ELR (cell line): ENCODE data around the gene HMOX1.
A peak's percentile ranks its signal among the peaks of the same experiment; 100 is the strongest.
"Not testable (repeated sequence)": the region's sequence is repeated elsewhere in the genome, so short reads cannot be mapped to it uniquely, and the experiment has no call there.

Source experiments
- DNase-seq: peaks from one replicate; pipeline ENCODE4 v3.0.0-alpha.2; 2015; ENCODE audit warnings: low read depth

The HMOX1 gene

DNA sequence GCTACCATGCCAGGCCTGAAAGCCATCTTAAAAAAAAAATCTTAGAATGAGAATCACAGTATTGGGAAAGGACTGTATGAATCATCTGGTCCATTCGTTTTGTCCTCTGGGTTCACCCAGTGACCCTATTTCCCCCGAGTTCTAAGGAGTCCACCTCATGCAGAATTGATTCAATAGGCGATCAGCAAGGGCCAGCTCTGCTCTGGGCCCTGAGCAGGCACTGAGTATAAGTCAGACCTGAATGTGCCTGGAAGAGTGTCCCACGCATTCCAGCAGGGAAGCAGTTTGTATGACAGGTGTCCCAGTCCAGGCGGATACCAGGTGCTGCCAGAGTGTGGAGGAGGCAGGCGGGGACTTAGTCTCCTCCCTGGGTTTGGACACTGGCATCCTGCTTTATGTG, 883 bp upstream of the HMOX1 start:
- DNase-seq = peak; percentile 64

- DNase-seq = no peak
Measured at GRCh38 chr22:35381424-35382009, 621 bp downstream of the HMOX1 start.

GRCh38 chr22:35383679-35384071, 2.8 kb downstream of the HMOX1 start:
- DNase-seq = no peak

DNA sequence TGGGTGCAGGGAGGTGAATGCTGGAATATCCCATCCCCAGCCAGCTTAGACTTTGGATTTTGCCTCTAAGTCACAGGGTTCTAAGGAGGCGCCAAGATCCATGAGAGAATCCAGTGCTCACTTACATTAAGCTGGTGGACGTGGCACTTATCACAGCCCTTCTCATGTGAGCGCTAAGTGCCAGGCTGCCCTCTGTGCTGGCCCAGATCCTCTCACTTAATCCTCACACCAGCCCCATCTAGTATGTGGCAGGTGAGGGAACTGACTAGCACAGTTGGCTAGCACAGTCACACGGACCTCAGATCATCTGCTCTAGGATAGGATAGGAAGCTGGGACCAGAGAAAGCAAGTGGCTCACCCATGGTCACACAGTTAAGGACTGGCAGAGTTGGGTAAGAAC, 3.6 kb downstream of the HMOX1 start:
- no peak for DNase-seq

DNA sequence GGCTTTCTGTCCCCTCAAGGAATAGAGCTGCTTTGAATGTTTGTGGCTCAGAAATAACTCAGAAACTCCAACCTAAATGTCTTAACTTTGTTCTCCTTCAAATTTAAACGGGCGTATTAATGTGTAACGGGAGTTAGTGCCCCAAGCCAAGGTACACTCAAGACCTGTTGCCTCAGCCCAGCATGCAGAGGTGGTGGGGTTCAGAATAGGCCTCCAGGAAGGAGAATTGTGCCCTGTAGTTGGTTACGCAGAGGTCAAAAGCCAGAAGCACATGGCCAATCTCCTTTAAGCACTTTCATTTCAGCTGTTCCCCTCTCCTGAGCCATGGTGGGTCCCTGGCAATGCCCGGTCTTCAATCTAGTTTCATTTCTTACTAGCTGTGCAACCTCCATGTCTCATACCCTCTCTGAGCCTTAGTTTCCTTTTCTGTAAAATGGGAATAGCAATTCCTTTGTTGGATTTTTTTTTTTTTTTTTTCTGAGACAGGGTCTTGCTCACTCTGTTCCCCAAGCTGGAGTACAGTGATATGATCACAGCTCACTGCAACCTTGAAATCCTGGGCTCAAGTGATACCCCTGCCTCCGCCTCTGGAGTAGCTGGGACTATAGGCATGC, 4.2 kb downstream of the HMOX1 start:
- DNase-seq = no peak

GRCh38 chr22:35386670-35387288, 5.9 kb downstream of the HMOX1 start:
- DNase-seq = no peak

GRCh38 chr22:35390933-35391332, 10.0 kb downstream of the HMOX1 start:
- DNase-seq = no peak

- no peak for DNase-seq
Measured at GRCh38 chr22:35392357-35392756, 11.5 kb downstream of the HMOX1 start.

DNA sequence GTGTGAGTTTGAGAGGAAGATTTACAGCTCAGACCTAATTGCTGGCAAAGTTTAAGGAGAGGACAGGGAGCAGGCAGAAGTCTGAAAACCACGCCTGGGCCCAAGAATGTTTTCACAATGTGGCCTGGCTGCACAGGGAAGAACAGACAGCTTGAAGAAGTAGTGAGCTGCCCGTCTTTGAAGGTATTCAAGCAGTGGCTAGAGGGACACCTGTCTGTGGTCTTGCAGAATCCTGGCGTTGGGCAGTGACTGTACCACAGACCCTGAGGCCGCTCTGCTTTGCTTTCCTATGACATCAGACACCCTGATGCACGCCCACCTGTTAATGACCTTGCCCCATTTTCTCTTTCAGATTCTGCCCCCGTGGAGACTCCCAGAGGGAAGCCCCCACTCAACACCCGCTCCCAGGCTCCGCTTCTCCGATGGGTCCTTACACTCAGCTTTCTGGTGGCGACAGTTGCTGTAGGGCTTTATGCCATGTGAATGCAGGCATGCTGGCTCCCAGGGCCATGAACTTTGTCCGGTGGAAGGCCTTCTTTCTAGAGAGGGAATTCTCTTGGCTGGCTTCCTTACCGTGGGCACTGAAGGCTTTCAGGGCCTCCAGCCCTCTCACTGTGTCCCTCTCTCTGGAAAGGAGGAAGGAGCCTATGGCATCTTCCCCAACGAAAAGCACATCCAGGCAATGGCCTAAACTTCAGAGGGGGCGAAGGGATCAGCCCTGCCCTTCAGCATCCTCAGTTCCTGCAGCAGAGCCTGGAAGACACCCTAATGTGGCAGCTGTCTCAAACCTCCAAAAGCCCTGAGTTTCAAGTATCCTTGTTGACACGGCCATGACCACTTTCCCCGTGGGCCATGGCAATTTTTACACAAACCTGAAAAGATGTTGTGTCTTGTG, 12.5 kb downstream of the HMOX1 start:
- no peak for DNase-seq

- DNase-seq = no peak
Measured at GRCh38 chr22:35394011-35394312, 13.1 kb downstream of the HMOX1 start.

- no peak for DNase-seq
Measured at GRCh38 chr22:35394810-35395563, 14.1 kb downstream of the HMOX1 start.

DNA sequence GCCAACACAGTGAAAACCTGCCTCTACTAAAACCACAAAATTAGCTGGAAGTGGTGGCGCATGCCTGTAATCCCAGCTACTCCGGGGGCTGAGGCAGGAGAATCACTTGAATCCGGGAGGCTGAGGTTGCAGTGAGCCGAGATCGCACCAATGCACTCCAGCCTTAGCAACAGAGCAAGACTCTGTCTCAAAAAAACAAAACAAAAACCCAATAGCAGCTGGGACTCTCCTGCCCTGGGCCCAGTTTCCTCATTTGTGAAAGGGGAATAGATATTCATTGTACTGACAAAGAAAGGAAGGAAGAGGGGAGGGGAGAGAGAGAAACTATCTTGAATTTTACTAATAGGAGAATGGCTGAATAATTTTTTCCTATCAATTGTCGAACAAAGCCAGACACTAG, 15.7 kb downstream of the HMOX1 start:
- not testable (repeated sequence) for DNase-seq

DNA sequence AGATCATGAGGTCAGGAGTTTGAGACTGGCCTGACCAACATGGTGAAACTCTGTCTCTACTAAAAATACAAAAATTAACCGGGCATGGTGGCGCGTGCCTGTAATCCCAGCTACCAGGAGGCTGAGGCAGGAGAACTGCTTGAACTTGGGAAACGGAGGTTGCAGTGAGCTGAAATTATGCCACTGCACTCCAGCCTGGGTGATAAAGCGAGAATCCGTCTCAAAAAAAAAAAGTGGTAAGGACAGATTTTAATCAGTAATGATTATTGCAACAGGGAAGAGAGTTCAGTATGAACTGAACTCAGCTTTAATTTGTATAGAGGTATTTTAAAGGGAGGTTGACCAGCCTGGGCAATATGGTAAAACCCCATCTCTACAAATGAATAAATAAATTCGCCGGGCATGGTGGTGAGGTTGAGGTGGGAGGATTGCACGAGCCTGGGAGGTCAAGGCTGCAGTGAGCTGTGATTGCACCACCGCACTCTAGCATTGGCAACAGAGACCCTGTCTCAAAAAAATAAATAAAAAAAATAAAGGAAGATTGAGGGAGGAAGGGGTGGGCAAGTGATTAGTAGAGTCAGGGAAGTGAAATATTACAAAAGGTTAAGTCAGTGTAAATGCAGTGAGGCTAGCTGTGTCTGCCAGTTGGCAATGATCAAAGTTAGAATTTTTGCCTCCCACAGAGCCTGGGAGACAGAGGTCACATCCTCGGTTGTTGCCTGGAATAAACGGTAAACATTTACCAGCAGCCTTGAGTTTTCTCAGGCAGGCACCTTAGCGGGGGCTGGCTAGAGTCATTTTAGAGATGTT, 16.4 kb downstream of the HMOX1 start:
- no peak for DNase-seq

DNA sequence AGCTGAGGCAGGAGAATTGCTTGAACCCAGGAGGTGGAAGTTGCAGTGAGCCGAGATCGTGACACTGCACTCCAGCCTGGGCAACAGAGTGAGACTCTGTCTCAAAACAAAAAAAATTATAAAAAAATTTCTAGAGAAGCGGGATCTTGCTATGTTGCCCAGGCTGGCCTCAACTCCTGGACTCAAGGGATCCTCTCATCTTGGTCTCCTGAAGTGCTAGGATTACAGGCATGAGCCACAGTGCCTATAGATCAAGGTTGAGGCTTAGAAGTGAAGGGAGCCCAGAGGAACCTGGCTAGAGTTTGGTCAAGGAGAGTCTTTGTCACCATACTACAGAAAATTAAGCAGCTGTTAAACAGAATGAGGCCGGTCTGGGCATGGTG, 17.7 kb downstream of the HMOX1 start:
- no peak for DNase-seq

DNA sequence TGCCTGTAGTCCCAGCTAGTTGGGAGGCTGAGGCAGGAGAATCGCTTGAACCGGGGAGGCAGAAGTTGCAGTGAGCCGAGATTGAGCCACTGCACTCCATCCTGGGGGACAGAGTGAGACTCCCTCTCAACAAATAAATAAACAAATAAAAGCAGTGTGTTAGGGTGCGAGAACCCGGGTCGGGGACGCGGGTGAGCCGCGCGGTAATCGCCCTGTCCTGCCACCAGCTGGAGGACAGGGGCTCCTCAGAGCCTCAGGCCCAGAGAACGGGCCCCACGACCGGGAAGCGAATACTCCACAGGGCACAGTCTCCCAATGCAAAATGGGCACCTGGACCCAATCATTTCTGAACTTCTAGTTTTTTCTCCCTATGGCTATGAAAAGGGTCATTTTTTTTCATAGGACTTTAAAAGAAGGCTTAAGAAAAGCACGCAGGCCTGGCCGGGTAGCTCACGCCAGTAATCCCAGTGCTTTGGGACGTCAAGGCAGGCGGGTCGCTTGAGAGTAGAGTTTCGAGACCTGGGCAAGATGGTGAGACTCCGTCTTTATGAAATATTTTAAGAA, 18.3 kb downstream of the HMOX1 start:
- no peak for DNase-seq

- DNase-seq = peak; percentile 99
Measured at GRCh38 chr22:35399678-35400500, 19.0 kb downstream of the HMOX1 start, which contains the start of gene MCM5. MCM5 (plus strand) TSS chr22:35400140; CDS start chr22:35400439, 299 bp downstream.

DNA sequence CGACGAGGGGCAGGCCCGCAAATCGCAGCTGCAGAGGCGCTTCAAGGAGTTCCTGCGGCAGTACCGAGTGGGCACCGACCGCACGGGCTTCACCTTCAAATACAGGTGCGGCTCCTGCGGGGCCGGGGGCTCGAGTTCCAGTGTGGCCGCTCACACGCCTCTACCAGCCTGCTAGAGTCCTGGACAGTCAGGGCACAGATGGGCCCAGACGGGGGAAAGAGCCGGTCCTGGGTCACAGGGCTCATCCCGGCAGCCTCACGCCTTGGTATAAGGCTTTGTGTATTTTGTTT, 19.6 kb downstream of the HMOX1 start:
- peak; percentile 35 for DNase-seq

DNA sequence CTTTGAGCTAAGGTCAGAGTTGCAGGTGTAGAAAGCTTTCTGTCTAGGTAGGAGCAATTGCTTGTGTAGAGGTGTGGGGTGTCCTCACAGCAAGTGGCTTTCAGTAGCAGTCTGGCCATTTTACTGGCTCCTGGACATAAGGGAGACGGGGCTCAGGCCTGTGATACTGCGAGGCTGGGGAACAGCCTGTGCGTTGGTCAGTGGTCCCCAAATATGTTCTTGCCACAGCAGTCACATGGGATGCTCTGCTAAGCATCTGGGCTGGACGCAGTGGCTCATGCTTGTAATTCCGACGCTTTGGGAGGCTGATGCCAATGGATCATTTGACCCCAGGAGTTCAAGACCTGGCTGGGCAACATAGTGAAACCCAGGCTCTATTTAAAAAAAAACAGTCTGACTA, 21.0 kb downstream of the HMOX1 start:
- DNase-seq = no peak

GRCh38 chr22:35403356-35403755, 22.5 kb downstream of the HMOX1 start:
- no peak for DNase-seq

DNA sequence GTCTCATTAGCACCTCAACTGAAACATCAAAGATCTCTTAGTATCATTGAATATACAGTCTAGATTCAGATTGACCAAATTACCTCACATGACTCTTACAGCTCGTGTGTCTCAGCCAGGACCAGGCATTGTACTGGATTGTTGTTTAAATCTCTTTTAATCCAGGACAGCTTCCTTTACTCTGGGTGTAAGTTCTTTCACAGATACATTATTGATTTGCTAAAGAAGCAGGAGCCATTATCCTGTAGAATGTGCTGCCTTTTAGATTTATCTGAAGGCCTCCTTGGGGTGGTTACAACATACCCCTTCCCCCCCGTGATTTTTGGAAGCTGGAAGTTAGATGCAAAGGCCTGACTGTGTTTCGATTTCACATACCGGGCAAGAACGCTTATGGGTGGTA, 23.3 kb downstream of the HMOX1 start:
- DNase-seq = no peak
